Stimulated activated CD8-positive, alpha-beta memory T cell treated with anti-CD3 and anti-CD28 coated beads, Interleukin-4, amount 100 ng/mL, for 1 hour (primary cell): ENCODE measurements around the gene TCEA3.

ENCODE experiments used
- DNase-seq, 2 donors: peaks; one replicate each; pipeline ENCODE4 v3.0.0-alpha.2; 2020; ENCODE audit warnings: low read depth in 2 of 2, low spot score in 1 of 2

Gene TCEA3

DNA sequence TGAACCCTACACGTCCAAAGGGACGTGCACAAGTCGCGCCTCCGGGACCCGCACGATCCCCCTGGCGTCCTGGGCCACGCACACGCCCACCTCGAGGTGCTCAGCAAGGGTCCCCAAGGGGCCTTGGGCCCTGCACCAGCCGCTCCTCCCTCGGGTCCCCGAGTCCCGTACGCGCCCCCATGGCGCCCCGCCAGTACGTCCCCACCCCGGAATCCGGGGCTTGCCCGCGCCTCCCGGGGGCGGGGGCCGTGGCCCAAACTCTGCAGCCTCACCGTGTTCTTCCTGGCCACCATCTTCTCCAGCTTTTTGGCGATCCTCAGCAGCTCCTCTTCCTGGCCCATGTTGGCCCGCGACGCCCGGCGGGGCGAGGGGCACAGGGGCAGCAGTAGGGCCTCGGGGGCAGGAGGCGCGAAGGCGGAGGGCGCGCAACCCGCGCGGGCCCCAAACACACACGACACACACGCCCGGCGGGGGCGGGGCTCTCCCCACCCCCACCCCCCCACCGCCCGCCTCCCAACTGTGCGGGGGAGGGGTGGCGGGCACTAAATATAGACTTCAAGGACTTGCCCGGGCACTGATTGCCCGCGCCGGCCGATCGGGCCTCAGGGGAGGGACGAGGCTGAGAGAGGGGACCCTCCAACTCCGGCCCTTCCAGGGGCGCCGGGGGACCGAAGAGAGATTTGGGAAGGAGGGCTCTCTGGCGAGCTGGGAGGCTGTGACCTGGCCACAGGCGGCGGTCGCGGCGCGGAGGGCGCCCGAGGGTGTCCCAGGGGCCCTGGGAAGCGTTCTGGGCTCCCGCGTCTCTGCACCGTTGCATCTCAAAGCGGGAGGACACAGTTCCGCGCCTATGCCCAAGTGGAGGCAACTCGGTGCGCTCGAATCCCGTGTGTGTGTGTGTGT, at the start of gene TCEA3:
Gene TCEA3, minus strand, starts transcription at position 456 of the 900 bp plus-strand sequence. Its CDS starts 115 bp downstream, at position 341.
- DNase-seq = no peak

GRCh38 chr1:23473037-23473800, 48.7 kb upstream of the TCEA3 start:
- no peak for DNase-seq

GRCh38 chr1:23472351-23473036, 47.9 kb upstream of the TCEA3 start:
- no peak for DNase-seq

GRCh38 chr1:23471473-23472075, 47.0 kb upstream of the TCEA3 start:
- DNase-seq = no peak

DNA sequence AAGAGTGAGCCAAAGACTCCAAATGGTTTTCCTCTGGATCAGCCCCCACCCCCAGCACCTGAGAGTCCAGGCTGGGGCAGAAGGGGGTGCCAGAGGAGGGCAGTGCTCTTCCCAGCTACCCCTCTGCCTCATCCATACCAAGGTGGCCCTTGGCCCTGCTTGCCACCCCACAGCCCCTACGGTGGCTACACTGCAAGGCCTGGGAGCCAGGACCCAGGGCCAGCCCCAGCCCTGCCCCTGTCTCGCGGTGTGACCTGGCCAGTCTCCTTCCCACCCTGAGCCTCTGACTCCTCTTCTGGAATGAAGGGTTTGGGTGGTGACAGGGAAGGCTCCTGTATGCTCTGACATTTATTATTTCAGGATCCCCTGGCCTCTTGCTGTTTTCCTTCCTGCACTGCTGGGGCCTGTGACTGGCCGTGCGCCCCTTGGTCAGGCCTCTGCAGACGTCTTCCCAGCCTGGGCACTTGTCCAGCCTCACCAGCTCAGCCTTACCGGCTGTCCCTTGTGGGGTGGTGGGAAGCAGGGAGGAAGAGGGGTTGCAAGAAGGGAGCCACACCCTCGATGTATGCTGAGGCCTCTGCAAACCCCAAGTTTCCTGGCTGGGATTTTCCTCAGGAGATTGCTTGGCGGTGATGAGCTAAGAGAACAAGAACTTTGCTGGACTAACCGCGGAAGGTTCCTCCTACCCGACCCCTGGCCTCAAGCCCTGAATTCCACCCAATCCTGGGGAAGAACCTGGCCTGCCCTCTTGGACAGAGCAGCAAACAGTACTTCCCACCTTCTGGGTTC, 45.9 kb upstream of the TCEA3 start:
- no peak for DNase-seq

DNA sequence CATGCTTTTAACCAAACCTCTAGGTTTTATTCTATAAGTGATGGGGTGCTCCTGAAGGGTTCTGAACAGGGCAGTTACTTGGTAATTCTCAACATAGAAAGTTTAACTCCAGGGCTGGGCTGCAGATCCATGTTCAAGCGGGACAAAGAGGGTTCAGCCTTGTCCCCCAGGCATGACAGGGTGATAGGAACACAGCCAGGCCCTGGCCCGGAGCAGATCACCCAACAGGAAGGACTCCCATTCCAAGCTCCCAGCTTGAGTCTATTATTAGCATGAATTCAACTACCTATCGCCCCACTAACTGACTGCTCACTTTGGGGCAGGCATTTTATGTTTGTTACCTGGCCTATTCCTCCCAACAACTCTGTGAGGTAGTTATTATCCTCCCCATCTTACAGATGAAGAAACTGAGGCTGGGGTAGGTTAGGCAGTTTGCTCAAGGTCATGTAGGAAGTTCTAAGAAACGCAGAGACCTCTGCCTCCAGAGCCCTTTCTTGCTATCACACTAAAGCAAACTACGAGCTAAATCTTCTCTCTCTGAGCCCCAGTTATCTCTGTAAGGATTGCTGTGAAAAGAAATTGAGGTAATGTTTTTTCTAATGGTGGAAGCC, 44.9 kb upstream of the TCEA3 start:
- DNase-seq = no peak

- DNase-seq = no peak
These were observed 42.0 kb upstream of the TCEA3 start for GRCh38 chr1:23466423-23466989.

DNA sequence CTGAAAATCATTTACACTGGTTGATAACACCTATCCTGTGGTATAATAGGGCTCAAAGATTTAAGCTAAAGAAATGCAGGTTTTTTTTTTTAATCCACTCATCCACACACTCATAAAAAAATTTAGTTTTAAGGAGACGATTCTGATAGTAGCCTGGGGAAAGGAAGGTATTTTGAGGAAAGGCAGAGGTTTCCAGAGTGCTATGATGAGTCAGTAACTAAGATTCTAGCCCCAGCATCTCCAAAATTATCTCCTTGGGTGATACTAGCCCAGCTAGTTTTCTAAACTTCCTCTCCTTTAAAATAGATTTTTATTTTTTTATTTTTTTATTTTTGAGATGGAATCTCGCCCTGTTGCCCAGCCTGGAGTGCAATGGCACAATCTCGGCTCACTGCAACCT, 38.7 kb upstream of the TCEA3 start:
- no peak for DNase-seq

DNA sequence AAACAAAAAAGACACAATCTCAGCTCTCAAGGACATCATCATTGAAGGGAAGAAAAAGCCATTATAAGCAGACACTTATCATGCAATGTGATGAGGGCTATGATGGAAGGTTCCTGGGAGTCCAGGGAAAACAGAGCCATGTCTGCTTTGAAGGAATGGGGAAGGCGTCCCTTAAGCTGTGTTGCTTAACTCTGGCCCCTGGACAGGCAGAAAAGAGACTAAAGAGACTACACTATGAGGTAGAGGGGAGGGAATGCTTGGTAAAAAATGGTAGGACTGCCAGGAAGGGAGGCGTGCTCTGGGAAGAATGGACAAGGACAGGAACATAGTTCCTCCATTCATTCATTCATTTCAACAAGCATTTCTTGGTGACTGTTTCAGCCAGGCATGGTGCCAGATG, 38.2 kb upstream of the TCEA3 start:
- no peak for DNase-seq

GRCh38 chr1:23461050-23461449, 36.5 kb upstream of the TCEA3 start:
- no peak for DNase-seq

- DNase-seq = no peak
These were observed 36.0 kb upstream of the TCEA3 start for GRCh38 chr1:23460519-23460918.

- no peak for DNase-seq
These were observed 34.8 kb upstream of the TCEA3 start for GRCh38 chr1:23459338-23459757.

DNA sequence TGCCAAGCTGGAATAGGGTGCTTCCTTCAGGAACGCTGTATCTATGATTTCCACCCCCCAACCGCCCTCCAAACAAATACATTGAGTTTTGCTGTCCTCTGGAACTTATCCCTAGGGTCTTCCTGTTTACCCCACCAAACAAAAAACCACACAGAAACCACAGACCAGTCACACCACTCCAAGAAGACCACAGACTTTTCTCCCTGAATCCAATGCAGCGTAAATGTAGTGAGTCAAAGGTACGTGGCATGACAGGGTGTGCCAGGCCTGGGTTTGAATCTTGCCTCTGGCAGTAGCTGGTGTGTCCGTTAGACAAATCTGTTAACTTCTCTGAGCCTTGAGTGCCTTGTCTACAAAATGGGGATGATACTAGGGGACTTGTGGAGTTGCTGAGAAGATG, 31.7 kb upstream of the TCEA3 start:
- no peak for DNase-seq

GRCh38 chr1:23453455-23454000, 29.0 kb upstream of the TCEA3 start:
- no peak for DNase-seq

GRCh38 chr1:23452011-23452411, 27.5 kb upstream of the TCEA3 start:
- peak in 1 of 2 donors; percentile 9 for DNase-seq

GRCh38 chr1:23451441-23451840, 26.9 kb upstream of the TCEA3 start:
- no peak for DNase-seq

- DNase-seq = no peak
These were observed 26.3 kb upstream of the TCEA3 start for GRCh38 chr1:23450894-23451293.

DNA sequence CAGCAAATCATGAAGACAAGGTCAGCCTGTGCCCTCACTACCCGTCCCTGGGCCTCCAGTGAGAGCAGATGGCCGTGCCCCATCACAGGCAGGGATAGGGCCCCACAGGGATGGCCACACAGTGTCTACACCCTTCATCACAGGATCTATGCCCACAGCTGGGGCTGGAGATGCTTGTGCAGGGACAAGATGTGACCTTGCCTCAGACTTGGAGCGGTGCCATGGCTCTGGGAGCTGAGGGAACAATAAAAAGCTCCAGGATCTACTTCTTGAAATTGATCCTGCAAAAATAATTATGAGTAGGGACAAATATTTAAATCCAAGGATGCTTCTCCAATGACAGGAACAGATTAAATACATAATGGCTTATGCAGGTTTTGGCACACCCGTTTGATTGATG, 25.4 kb upstream of the TCEA3 start:
- no peak for DNase-seq

GRCh38 chr1:23449306-23449705, 24.8 kb upstream of the TCEA3 start:
- no peak for DNase-seq
